Neural progenitor cell (in vitro differentiated cells): Measurements from ENCODE around the gene SMAD2. TPM values are rescaled to one million over a fixed set of nuclear protein-coding genes. Genes with fewer than 3 reads are reported as not detected.
"Not testable (repeated sequence)": the region's sequence is repeated elsewhere in the genome, so short reads cannot be mapped to it uniquely, and the experiment has no call there.

Experiments used
- DNase-seq: peaks from one replicate; pipeline ENCODE4 v3.0.0-alpha.2; 2016; ENCODE audit warnings: low spot score
- H2AFZ ChIP-seq: fragments of 200-600 bp; sonication (generic); replicated peaks from 2 replicates; pipeline ENCODE4 v1.6.1; 2016; ENCODE audit warnings: antibody characterized with exemption
- H3F3A ChIP-seq: fragments of 200-600 bp; sonication (generic); 2 replicates; pipeline ENCODE4 v1.6.1; 2016; ENCODE audit warnings: antibody characterized with exemption, low read depth
- H3K27ac ChIP-seq: fragments of 200-600 bp; sonication (generic); 2 replicates; pipeline ENCODE4 v1.5.1; 2016; ENCODE audit warnings: mild to moderate bottlenecking
- H3K27me3 ChIP-seq: fragments of 200-600 bp; sonication (generic); 2 replicates; pipeline ENCODE4 v1.6.1; 2016; ENCODE audit warnings: mild to moderate bottlenecking, moderate library complexity
- H3K36me3 ChIP-seq: fragments of 200-600 bp; sonication (generic); 2 replicates; pipeline ENCODE4 v1.5.1; 2016
- H3K4me1 ChIP-seq: fragments of 200-600 bp; sonication (generic); 2 replicates; pipeline ENCODE4 v1.6.1; 2016; ENCODE audit warnings: mixed run types
- H3K4me2 ChIP-seq: fragments of 200-600 bp; sonication (generic); 2 replicates; pipeline ENCODE4 v1.6.1; 2016
- H3K4me3 ChIP-seq: fragments of 200-600 bp; sonication (generic); 2 replicates; pipeline ENCODE4 v1.5.1; 2016
- H3K79me2 ChIP-seq: fragments of 200-600 bp; sonication (generic); 2 replicates; pipeline ENCODE4 v1.6.1; 2016; ENCODE audit warnings: low read depth
- H3K9ac ChIP-seq: fragments of 200-600 bp; sonication (generic); 2 replicates; pipeline ENCODE4 v1.6.1; 2016
- H3K9me3 ChIP-seq: fragments of 200-600 bp; sonication (generic); 2 replicates; pipeline ENCODE4 v1.5.1; 2016; ENCODE audit warnings: low read depth
- H4K20me1 ChIP-seq: fragments of 200-600 bp; sonication (generic); 2 replicates; pipeline ENCODE4 v1.6.1; 2016; ENCODE audit warnings: low read depth
- H3K27ac Mint-ChIP-seq: 3 replicates; pipeline ENCODE4 v1.8.0; 2021; ENCODE audit warnings: mixed read lengths
- H3K27me3 Mint-ChIP-seq: 2 replicates; pipeline ENCODE4 v1.8.0; 2022; ENCODE audit warnings: low read depth, mild to moderate bottlenecking, inconsistent platforms, moderate library complexity, mixed read lengths; ENCODE audit not compliant: insufficient read depth
- H3K36me3 Mint-ChIP-seq: 3 replicates; pipeline ENCODE4 v1.8.0; 2021; ENCODE audit warnings: mixed read lengths
- H3K4me1 Mint-ChIP-seq: 3 replicates; pipeline ENCODE4 v1.8.0; 2021; ENCODE audit warnings: mixed read lengths
- H3K4me3 Mint-ChIP-seq: 3 replicates; pipeline ENCODE4 v1.8.0; 2021; ENCODE audit warnings: mild to moderate bottlenecking, moderate library complexity, mixed read lengths
- H3K9me3 Mint-ChIP-seq: 3 replicates; pipeline ENCODE4 v1.8.0; 2020; ENCODE audit warnings: mixed read lengths
- EZH2 ChIP-seq: fragments of 200-600 bp; sonication (generic); IDR thresholded peaks from 2 replicates; pipeline ENCODE4 v1.6.1; 2017; ENCODE audit warnings: antibody characterized with exemption, mild to moderate bottlenecking, moderate library complexity
- EZH2phosphoT487 ChIP-seq: fragments of 200-600 bp; sonication (generic); IDR thresholded peaks from 2 replicates; pipeline ENCODE4 v1.6.1; 2017; ENCODE audit warnings: antibody characterized with exemption
- total RNA-seq: library from RNA; depleted of rRNA; stranded (reverse); fragments of >200 nt; gene quantifications from 2 replicates; pipeline ENCODE4 v1.2.3, GENCODE V29; 2015; ENCODE audit warnings: low replicate concordance
- TF ChIP-seq, protein P1 (sequence below): fragments of 200-600 bp; sonication (generic); IDR thresholded peaks from 2 replicates; pipeline ENCODE4 v1.5.1; 2017; ENCODE audit warnings: antibody characterized with exemption, mild to moderate bottlenecking

The SMAD2 gene
- total RNA-seq, 1 donor from 2014 or later, result 233 TPM

DNA sequence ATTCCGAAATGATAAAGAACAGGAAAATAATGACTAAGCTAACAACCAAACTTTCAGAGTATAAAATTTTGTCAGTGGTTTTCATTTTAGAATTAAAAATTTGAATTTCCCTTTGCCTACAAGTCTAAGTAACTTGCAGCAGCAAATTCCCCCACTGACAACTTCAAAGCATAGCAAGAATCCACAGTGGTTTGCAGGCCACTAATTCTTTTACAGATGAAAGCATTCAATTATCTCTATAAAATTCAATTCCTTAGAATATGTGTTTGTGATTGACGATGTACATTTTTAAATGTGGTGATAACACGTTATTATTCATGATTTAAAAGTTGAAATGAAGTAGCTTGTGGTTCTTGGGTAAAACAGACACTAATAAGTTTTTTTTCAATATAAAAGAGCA lies 100.6 kb downstream of the SMAD2 start:
- no peak for DNase-seq
- no peak overlapping the region for H3K4me3 Mint-ChIP-seq
- no peaks in the 10 kb centered on the region for H3K9me3 ChIP-seq
- H3K27ac ChIP-seq, result no peak overlapping the region
- no peak overlapping the region for H2AFZ ChIP-seq
- peaks cover 3% of the 10 kb centered on the region for H3K79me2 ChIP-seq
- H3K36me3 ChIP-seq, result peaks cover 38% of the 10 kb centered on the region
- no peaks in the 10 kb centered on the region for H3K27me3 ChIP-seq
- peaks cover 6% of the 10 kb centered on the region for H3K27me3 Mint-ChIP-seq
- H3K9ac ChIP-seq, result no peak overlapping the region
- H3K4me3 ChIP-seq, result no peak overlapping the region
- H3K36me3 Mint-ChIP-seq, result peaks cover 48% of the 10 kb centered on the region
- no peaks in the 10 kb centered on the region for H3K4me1 ChIP-seq
- H3F3A ChIP-seq, result peaks cover 16% of the 10 kb centered on the region
- TF ChIP-seq EZH2phosphoT487, result no peak
- TF ChIP-seq, protein P1, sequence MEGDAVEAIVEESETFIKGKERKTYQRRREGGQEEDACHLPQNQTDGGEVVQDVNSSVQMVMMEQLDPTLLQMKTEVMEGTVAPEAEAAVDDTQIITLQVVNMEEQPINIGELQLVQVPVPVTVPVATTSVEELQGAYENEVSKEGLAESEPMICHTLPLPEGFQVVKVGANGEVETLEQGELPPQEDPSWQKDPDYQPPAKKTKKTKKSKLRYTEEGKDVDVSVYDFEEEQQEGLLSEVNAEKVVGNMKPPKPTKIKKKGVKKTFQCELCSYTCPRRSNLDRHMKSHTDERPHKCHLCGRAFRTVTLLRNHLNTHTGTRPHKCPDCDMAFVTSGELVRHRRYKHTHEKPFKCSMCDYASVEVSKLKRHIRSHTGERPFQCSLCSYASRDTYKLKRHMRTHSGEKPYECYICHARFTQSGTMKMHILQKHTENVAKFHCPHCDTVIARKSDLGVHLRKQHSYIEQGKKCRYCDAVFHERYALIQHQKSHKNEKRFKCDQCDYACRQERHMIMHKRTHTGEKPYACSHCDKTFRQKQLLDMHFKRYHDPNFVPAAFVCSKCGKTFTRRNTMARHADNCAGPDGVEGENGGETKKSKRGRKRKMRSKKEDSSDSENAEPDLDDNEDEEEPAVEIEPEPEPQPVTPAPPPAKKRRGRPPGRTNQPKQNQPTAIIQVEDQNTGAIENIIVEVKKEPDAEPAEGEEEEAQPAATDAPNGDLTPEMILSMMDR, result no peak
- no peak for TF ChIP-seq EZH2
- H4K20me1 ChIP-seq, result no peaks in the 10 kb centered on the region
- H3K9me3 Mint-ChIP-seq, result peaks cover 20% of the 10 kb centered on the region
- no peak overlapping the region for H3K4me2 ChIP-seq
- no peak overlapping the region for H3K27ac Mint-ChIP-seq
- no peaks in the 10 kb centered on the region for H3K4me1 Mint-ChIP-seq

DNA sequence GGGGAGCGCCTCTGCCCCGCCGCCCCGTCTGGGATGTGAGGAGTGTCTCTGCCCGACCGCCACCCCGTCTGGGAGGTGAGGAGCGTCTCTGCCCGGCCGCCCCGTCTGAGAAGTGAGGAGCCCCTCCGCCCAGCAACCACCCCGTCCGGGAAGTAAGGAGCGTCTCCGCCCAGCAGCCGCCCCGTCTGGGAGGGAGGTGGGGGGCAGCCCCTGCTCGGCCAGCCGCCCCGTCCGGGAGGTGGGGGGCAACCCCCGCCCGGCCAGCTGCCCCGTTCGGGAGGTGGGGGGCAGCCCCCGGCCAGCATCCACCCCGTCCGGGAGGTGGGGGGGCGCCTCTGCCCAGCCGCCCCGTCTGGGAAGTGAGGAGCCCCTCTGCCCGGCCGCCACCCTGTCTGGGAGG lies 102.4 kb downstream of the SMAD2 start:
- not testable (repeated sequence) for H3K4me3 ChIP-seq, H3K9me3 ChIP-seq, H3K9ac ChIP-seq, H3K4me1 Mint-ChIP-seq, H3K27me3 ChIP-seq, H3K4me3 Mint-ChIP-seq, H3K27ac ChIP-seq, DNase-seq, H3K4me1 ChIP-seq, H3K79me2 ChIP-seq, H3K27ac Mint-ChIP-seq, H3K4me2 ChIP-seq, H3K27me3 Mint-ChIP-seq, H2AFZ ChIP-seq, H4K20me1 ChIP-seq
- Histone ChIP-seq H3F3A (peaks cover 19% of the 10 kb centered on the region), H3K36me3 (peaks cover 38% of the 10 kb centered on the region)
- Mint-ChIP-seq H3K9me3 (peaks cover 20% of the 10 kb centered on the region), H3K36me3 (peaks cover 44% of the 10 kb centered on the region)

GRCh38 chr18:47826157-47827074 lies 104.0 kb downstream of the SMAD2 start:
- Histone ChIP-seq H3F3A (peaks cover 35% of the 10 kb centered on the region), H3K27me3 (no peaks in the 10 kb centered on the region), H3K9me3 (no peaks in the 10 kb centered on the region), H3K36me3 (peaks cover 41% of the 10 kb centered on the region), H2AFZ (no peak overlapping the region), H3K79me2 (no peaks in the 10 kb centered on the region), H4K20me1 (no peaks in the 10 kb centered on the region), H3K27ac (no peak overlapping the region), H3K9ac (no peak overlapping the region), H3K4me3 (no peak overlapping the region), H3K4me1 (no peaks in the 10 kb centered on the region), H3K4me2 (no peak overlapping the region)
- H3K27me3 Mint-ChIP-seq, result peaks cover 6% of the 10 kb centered on the region
- no peak for DNase-seq
- H3K4me3 Mint-ChIP-seq, result no peak overlapping the region
- peaks cover 37% of the 10 kb centered on the region for H3K36me3 Mint-ChIP-seq
- peaks cover 20% of the 10 kb centered on the region for H3K9me3 Mint-ChIP-seq
- H3K4me1 Mint-ChIP-seq, result no peaks in the 10 kb centered on the region
- TF ChIP-seq, protein P1, result no peak
- no peak for TF ChIP-seq EZH2
- no peak overlapping the region for H3K27ac Mint-ChIP-seq

DNA sequence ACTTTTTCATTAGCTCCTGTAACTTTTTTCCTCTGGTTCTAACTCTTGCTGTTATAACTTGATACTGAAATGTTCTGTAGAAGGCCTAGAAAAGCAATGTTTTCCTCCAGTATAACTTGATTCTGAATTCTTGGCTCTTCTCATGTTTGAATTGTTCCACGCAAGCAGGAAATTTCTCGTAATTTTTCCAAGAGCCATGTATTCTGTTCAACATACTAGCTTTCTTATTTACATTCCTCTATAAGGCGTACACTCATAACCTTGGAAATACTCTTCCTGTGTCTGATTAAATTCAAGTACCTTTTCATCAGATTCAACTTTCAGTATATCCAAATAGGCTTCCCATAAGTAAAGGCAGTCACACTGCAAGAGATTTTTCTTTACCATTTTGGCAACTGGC lies 109.1 kb downstream of the SMAD2 start:
- Histone ChIP-seq H3K79me2 (no peaks in the 10 kb centered on the region), H3F3A (peaks cover 45% of the 10 kb centered on the region), H3K27ac (no peak overlapping the region), H3K9ac (no peak overlapping the region), H2AFZ (no peak overlapping the region), H3K36me3 (peaks cover 11% of the 10 kb centered on the region), H3K27me3 (no peaks in the 10 kb centered on the region), H3K4me3 (no peak overlapping the region), H4K20me1 (no peaks in the 10 kb centered on the region), H3K9me3 (no peaks in the 10 kb centered on the region), H3K4me2 (no peak overlapping the region), H3K4me1 (peaks cover 5% of the 10 kb centered on the region)
- Mint-ChIP-seq H3K27ac (no peak overlapping the region), H3K4me1 (peaks cover 7% of the 10 kb centered on the region), H3K9me3 (peaks cover under 1% of the 10 kb centered on the region), H3K27me3 (peaks cover 3% of the 10 kb centered on the region), H3K36me3 (peaks cover 10% of the 10 kb centered on the region), H3K4me3 (no peak overlapping the region)
- TF ChIP-seq EZH2phosphoT487 (no peak), EZH2 (no peak)
- TF ChIP-seq, protein P1, result no peak
- no peak for DNase-seq
